H1 (cell line): ENCODE results near the gene DESI1. TPM values are rescaled to one million over a fixed set of nuclear protein-coding genes. Genes with fewer than 3 reads are reported as not detected.

ENCODE experiments used
- ASH2L ChIP-seq: fragments of 200-600, 300-600 bp; sonication (generic); IDR thresholded peaks from one replicate; pipeline ENCODE4 v1.7.1; 2017; ENCODE audit warnings: low read length
- CBX5 ChIP-seq: fragments of 300-800, 300-1000 bp; sonication (generic); IDR thresholded peaks from 2 replicates; pipeline ENCODE4 v1.7.1; 2016; ENCODE audit warnings: antibody characterized with exemption, low read length, low read depth
- SP2 ChIP-seq: IDR thresholded peaks from 2 replicates; pipeline ENCODE4 v1.6.1; 2012; ENCODE audit warnings: mild to moderate bottlenecking, low read length, inconsistent platforms
- TAF1 ChIP-seq: IDR thresholded peaks from 2 replicates; pipeline ENCODE4 v1.6.1; 2011; ENCODE audit warnings: mild to moderate bottlenecking, low read depth, low read length
- polyA plus RNA-seq, 7 experiments: library from polyadenylated mRNA; depleted of rRNA in 3 of 7; stranded (reverse) in 5 of 7; unstranded in 2 of 7; fragments of >200 nt in 5 of 7; fragments of 200-250 nt in 2 of 7; gene quantifications; 1 replicate in 5 of 7; 2 replicates in 1 of 7; 4 replicates in 1 of 7; pipeline versions ENCODE4 v1.2.1 to v1.2.3, GENCODE V29; 2011 to 2013; ENCODE audit warnings: missing spikeins in 2 of 7, mixed read lengths in 2 of 7
- total RNA-seq: library from RNA; stranded (reverse); fragmentation: NEBNext Ultra II Directional; extraction: Animal tissue kit (Norgen Biotek cat#: 25700); gene quantifications from 2 replicates; pipeline ENCODE4 v1.2.1, GENCODE V29; 2021
- TF ChIP-seq, protein P1 (sequence below): IDR thresholded peaks from 2 replicates; pipeline ENCODE4 v1.6.1; 2011; ENCODE audit warnings: low read length, improper control_type of control experiment
- TF ChIP-seq, protein P2 (sequence below): IDR thresholded peaks from 2 replicates; pipeline ENCODE4 v1.6.1; 2012; ENCODE audit warnings: inconsistent platforms

The DESI1 gene
- total and polyA plus RNA-seq, 2 of the 8 experiments (the other 6 are each of a cell fraction or from before 2014, with no cell fraction given), result 27.6 to 34.3 TPM

DNA sequence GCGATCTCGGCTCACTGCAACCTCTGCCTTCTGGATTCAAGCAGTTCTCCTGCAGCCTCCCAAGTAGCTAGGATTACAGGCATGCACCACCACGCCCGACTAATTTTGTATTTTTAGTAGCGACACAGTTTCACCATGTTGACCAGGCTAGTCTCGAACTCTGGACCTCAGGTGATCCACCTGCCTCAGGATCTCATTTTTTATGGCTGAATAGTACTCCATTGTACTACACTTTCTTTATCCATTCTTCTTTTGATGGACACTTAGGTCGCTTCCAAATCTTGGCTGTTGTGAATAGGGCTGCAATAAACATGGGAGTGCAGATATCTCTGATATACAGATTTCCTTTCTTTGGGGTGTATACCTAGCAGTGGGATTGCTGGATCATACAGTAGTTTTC, 21.0 kb upstream of the DESI1 start (continued):
- no peak for TF ChIP-seq CBX5
- TF ChIP-seq, protein P1, sequence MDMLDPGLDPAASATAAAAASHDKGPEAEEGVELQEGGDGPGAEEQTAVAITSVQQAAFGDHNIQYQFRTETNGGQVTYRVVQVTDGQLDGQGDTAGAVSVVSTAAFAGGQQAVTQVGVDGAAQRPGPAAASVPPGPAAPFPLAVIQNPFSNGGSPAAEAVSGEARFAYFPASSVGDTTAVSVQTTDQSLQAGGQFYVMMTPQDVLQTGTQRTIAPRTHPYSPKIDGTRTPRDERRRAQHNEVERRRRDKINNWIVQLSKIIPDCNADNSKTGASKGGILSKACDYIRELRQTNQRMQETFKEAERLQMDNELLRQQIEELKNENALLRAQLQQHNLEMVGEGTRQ, result no peak
- TF ChIP-seq SP2, result no peak
- no peak for TF ChIP-seq ASH2L
- TF ChIP-seq TAF1, result no peak
- TF ChIP-seq, protein P2, sequence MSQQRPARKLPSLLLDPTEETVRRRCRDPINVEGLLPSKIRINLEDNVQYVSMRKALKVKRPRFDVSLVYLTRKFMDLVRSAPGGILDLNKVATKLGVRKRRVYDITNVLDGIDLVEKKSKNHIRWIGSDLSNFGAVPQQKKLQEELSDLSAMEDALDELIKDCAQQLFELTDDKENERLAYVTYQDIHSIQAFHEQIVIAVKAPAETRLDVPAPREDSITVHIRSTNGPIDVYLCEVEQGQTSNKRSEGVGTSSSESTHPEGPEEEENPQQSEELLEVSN, result no peak
